GM19351 (cell line): ENCODE measurements around the gene CHRNE.
"Not testable (repeated sequence)": the region's sequence is repeated elsewhere in the genome, so short reads cannot be mapped to it uniquely, and the experiment has no call there.

ENCODE experiments used
- ATAC-seq: cut with Tn5 transposase; IDR thresholded peaks from one replicate; pipeline ENCODE4 v1.9.1; 2021; ENCODE audit warnings: mild to moderate bottlenecking, moderate library complexity; ENCODE audit not compliant: unreplicated experiment

Gene CHRNE

DNA sequence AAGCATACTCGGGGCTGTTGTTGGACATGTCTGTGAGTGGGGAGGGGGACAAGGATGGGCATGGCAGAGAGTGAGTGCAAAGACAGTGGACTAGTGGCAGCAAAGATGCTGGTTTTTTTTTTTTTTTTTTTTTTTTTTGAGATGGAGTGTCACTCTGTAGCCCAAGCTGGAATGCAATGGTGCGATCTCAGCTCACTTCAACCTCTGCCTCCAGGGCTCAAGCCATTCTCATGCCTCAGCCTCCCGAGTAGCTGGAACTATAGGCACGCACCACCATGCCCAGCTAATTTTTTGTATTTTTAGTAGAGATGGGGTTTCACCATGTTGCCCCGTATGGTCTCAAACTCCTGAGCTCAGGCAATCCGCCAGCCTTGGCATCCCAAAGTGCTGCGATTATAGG is 45.6 kb downstream of the CHRNE start:
- ATAC-seq = not testable (repeated sequence)

DNA sequence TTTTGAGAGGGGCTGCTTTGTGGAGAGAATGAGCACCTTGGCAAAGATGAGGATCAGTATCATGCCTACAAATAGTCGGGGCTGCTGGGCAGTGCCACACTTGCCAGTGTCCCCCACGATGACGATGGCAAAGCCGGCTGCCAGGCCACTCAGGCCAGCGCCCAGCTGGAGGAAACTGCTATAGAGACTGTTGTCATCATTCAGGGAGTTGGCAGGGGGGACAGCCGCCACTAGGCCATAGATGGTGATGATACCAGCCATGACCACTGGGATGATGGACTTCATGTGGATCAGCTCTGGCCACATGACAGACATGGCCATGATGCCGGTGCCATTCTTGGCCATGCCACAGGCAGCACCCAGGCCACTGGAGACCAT is 46.0 kb downstream of the CHRNE start:
- no peak for ATAC-seq

DNA sequence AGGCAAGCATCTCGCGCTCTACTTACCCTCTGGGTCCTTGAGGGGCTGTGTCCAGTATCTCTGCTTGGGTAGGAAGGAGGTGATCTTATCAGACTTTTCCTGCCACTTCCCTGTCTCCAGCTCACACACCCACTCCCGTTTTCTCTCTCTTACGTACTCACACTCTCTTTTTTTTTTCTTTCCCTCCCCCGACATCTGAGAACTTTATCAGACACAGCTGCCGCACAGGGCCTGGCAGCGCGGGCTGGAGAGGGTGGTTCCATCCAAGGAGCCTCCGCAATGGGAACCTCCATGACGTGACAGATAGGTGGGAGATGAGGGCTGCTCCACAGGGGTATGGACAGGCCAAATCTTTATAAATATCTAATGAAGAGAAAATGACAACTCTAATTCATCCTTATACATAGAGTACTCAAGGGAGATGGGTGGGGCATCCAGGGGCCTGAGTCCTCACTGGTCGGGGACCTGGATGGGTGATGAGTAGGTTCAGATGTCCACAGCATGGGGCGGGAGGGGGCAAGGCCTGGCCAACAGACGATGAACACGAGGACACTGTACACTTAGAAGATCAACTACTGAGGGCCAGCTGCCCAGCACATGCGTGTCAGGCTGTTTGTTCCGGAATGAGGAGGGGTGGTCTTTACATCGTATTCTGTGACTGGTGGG is 46.5 kb downstream of the CHRNE start:
- no peak for ATAC-seq

DNA sequence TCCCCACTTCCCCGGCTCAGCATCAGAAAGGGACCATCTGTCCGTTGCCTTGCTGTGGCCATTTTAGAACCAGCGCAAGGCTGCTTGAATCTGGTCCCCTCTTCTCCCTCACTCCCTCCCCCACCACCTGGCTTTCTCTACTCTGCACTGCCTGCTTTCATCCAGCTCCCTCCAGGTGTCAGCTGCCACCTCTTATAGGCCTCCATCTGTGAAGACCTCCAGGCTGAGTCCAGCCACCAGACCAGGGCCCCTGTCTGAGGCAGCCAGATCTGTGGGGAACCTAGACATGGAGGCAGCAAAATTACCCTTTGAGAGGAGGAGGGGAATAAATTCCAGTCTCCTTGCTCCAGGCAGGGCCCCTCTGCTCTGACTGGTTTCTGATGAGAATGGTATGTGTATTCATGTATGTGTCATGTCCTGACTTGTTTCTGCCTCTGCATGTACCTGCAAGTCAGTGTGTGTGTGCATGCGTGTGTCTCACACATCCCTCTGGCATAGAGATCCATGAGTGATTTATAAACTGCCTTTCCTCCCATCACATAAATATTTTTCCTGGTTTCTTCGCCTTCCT is 48.7 kb downstream of the CHRNE start:
- ATAC-seq = no peak

DNA sequence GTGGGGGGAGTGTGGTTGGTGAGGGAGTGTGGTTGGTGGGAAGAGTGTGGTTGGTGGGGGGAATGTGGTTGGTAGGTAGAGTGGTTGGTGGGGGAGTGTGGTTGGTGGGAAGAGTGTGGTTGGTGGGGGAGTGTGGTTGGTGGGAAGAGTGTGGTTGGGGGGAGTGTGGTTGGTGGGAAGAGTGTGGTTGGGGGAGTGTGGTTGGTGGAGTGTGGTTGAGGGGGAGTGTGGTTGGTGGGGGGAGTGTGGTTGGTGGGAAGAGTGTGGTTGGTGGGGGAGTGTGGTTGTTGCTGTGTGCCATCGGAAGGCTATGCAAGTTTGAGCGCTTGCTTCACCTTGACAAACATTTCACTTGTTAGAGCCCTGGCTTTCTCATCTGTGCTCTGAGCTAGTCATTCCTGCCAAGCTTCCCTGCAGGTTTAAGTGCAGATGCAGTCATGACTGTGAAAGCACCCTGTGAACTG is 49.7 kb downstream of the CHRNE start:
- ATAC-seq = no peak

DNA sequence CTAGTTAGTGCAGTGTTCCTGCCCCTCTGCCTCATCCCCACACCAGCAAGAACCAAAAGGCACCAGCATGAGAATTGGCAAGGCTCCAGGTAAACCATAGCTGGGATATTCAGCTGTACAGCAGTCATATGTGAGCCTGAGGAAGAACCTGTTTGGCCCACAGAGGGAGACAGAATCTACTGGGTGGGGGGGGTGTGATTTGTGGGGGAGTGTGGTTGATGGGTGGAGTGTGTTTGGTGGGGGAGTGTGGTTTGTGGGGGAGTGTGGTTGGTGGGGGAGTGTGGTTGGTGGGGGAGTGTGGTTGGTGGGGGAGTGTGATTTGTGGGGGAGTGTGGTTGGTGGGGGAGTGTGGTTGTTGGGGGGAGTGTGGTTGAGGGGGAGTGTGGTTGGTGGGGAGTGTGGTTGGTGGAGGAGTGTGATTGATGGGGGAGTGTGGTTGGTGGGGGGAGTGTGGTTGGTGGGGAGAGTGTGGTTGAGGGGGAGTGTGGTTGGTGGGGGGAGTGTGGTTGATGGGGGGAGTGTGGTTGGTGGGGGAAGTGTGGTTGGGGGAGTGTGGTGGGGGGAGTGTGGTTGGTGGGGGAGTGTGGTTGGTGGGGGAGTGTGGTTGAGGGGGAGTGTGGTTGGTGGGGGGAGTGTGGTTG is 50.2 kb downstream of the CHRNE start:
- ATAC-seq = no peak

DNA sequence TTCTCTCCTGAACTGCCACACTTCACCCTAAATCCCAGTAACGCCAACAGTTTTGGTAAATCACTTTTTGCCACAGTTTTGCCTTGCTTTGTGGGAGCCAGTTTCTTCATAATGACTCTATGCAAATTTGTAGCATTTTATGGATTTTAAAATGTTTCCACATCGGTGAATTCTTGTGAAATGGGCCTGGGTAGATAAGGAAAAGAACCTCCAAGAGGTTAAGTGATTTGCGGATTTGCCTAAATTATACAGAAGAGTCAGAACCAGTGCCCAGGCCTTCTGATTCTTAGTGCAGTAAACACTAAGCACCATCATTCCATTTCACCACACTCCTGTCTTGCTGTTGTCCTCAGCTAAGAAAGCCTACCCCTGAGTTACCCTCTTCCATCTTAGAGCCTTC is 51.8 kb downstream of the CHRNE start:
- no peak for ATAC-seq

DNA sequence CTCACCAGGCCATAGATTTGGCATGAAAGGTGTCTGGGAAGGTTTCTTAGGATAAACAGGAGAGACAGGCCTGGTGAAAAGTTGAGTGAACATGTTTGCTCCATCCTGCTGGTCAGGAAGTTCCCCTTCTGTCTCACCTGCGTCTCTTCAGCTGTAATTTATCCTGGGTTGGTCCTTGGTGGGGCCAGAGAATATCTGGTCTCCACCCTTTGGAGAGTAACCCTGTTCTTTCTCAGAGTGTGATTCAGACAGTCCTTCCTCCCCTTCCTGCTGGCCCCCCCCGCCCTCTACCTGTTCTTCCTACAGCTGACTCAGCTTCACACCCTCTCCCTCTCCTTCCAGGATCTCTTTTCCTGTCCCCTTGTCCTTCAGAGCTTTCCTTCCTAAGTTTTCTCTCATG is 52.7 kb downstream of the CHRNE start:
- ATAC-seq = no peak

DNA sequence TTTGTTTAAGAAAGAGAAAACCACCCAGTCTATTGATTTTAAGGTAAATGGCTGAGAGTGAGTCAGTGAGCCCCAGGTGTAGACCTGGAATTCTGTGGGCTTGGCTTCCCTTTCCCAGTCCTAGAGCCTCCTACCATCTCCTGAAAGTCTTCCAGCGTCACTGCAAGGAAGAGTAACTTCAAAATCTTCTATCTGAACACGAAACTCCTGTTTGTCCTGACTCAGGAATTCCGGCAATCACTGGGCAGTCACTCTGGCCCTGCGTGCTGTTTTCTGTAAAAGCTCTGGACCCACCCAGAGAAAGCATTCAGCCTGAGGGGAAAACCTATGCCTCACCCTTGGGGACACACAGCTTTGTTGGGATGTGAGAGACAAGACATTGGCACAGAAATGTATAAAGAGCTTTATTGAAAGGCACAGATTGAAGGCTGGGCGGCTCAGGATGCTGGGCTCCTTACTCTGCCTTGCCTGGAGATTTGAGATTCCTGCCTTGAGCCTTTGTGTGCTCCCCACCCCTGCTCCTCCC is 53.8 kb downstream of the CHRNE start:
- no peak for ATAC-seq
